Transverse colon (tissue), 3 donors: ENCODE results near the gene SDF2L1.

Experiments used
- CTCF ChIP-seq, 5 experiments: fragments of 200-600 bp in 3 of 5; fragments of 450-650 bp in 2 of 5; sonication (generic) in 3 of 5; IDR thresholded peaks; 1 replicate in 2 of 5; 2 replicates in 3 of 5; pipeline ENCODE4 v1.5.1; 2016 to 2017; ENCODE audit warnings: antibody characterized with exemption in 5 of 5, inconsistent platforms in 3 of 5, mild to moderate bottlenecking in 2 of 5, moderate library complexity in 1 of 5
- EP300 ChIP-seq: sonication (generic); formaldehyde crosslinking; IDR thresholded peaks from one replicate; pipeline ENCODE4 v1.6.1; 2017; ENCODE audit warnings: antibody characterized with exemption, low read depth

DNA sequence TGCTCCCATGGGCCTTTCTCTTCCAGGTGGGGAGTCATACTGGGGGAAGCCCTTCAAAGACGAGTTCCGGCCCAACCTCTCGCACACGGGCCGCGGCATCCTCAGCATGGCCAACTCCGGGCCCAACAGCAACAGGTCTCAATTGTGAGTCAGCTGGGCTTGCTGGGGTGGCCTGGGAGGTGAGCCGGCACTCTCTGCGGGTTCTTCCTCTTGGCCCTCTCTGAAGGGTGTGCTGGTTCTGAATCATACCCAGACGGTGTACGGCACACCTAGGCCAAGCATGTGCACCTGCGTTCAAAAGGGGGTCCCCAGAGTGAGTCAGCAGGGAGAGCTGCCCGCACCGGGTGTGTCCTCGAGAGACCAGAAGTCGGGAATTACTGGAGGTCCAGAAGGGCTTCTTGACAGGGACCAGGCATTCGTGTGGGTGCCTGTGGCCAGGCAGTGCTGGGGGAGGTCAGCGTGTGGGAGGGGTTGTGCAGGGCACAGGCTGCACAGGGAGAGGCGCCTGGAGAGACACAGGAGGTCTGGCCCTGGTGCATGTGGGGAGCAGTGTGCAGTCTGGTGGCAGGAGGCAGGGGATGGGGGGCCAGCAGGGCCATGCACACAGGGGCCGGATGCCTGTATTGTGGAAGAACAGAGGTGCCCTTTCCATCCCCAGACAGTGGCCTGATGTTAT is 46.7 kb downstream of the SDF2L1 start:
- TF ChIP-seq CTCF (IDR thresholded peaks at IDR 0.05) (no peak), EP300 (no peak)
